ENCODE measurements around the gene ALAS2.
"Not testable (repeated sequence)": the region's sequence is repeated elsewhere in the genome, so short reads cannot be mapped to it uniquely, and the experiment has no call there.

The ALAS2 gene

DNA sequence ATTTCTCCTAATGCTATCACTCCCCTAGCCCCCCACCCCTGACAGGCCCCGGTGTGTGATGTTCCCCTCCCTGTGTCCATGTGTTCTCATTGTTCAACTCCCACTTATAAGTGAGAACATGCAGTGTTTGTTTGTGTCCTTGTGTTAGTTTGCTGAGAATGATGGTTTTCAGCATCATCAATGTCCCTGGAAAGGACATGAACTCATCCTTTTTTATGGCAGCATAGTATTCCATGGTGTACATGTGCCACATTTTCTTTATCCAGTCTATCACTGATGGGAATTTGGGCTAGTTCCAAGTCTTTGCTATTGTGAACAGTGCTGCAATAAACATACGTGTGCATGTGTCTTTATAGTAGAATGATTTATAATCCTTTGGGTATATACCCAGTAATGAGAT lies 36.4 kb upstream of the ALAS2 start:
- H3K27ac ChIP-seq (ENCODE audit: extremely low read depth, low read depth, low read length); POLR2A ChIA-PET; H3K36me3 ChIP-seq (ENCODE audit: control insufficient read depth in 2 of 2, insufficient read depth in 1 of 2, low read length in 2 of 2); H3K9me3 ChIP-seq (ENCODE audit: control insufficient read depth, insufficient read depth, low read depth, low read length); H3K4me3 ChIP-seq (ENCODE audit: low read depth, low read length); H3K4me1 ChIP-seq (ENCODE audit: control insufficient read depth, insufficient read depth, low read length); CTCF ChIA-PET: not testable (repeated sequence)
- TF ChIP-seq ZNF146 (tag by site-specific recombination; IDR thresholded peaks at IDR 0.05) = peak; percentile 58

DNA sequence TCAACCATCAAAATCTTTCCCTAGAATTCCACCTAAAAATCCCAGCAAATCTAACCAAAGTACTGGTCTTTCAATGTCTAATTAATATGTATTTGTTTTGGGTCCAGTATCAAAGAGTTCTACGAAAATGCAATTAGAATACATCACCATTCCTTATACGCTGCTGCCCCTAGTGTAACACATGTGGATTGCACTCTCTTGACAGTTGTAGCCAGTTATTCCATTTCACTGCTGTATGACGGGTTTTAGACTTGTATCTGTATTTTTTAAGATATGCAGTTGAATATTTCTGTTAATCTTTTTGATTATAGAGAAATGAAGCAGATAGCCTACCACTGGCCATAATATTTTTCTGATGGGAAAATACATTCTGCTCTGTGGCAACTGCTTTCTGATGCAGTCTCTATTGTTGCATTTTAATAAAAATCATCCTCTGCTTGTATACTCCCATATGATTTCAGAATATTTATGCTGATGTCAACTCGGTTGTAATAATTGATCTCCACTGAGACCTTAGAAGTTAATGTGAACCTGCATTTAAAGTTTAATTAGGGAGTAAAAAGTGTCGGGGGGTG lies 27.0 kb upstream of the ALAS2 start:
- Histone ChIP-seq H3K36me3 (ENCODE audit: control insufficient read depth in 2 of 2, insufficient read depth in 1 of 2, low read length in 2 of 2) (no peaks in the 10 kb centered on the region), H3K27ac (ENCODE audit: extremely low read depth, low read depth, low read length) (no peak overlapping the region), H3K4me1 (ENCODE audit: control insufficient read depth, insufficient read depth, low read length) (no peaks in the 10 kb centered on the region), H3K9me3 (ENCODE audit: control insufficient read depth, insufficient read depth, low read depth, low read length) (no peaks in the 10 kb centered on the region; the same call in 1 of the 2 replicates), H3K4me3 (ENCODE audit: low read depth, low read length) (no peak overlapping the region)
- no peak for TF ChIP-seq ZNF121 (tag by site-specific recombination; IDR thresholded peaks at IDR 0.05)
- TF ChIP-seq, protein P1, sequence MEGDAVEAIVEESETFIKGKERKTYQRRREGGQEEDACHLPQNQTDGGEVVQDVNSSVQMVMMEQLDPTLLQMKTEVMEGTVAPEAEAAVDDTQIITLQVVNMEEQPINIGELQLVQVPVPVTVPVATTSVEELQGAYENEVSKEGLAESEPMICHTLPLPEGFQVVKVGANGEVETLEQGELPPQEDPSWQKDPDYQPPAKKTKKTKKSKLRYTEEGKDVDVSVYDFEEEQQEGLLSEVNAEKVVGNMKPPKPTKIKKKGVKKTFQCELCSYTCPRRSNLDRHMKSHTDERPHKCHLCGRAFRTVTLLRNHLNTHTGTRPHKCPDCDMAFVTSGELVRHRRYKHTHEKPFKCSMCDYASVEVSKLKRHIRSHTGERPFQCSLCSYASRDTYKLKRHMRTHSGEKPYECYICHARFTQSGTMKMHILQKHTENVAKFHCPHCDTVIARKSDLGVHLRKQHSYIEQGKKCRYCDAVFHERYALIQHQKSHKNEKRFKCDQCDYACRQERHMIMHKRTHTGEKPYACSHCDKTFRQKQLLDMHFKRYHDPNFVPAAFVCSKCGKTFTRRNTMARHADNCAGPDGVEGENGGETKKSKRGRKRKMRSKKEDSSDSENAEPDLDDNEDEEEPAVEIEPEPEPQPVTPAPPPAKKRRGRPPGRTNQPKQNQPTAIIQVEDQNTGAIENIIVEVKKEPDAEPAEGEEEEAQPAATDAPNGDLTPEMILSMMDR (tag by site-specific recombination; IDR thresholded peaks at IDR 0.05) = peak; percentile 30; the same call in 1 of the 2 replicates
- ChIA-PET POLR2A (no interaction called here), CTCF (interaction anchor here (0.7 to 1.3 kb wide), 15 partner anchors 12 to 1745 kb away, joined by 3 to 10 read pairs (median 3); partner anchors contain the start of gene APEX2)

DNA sequence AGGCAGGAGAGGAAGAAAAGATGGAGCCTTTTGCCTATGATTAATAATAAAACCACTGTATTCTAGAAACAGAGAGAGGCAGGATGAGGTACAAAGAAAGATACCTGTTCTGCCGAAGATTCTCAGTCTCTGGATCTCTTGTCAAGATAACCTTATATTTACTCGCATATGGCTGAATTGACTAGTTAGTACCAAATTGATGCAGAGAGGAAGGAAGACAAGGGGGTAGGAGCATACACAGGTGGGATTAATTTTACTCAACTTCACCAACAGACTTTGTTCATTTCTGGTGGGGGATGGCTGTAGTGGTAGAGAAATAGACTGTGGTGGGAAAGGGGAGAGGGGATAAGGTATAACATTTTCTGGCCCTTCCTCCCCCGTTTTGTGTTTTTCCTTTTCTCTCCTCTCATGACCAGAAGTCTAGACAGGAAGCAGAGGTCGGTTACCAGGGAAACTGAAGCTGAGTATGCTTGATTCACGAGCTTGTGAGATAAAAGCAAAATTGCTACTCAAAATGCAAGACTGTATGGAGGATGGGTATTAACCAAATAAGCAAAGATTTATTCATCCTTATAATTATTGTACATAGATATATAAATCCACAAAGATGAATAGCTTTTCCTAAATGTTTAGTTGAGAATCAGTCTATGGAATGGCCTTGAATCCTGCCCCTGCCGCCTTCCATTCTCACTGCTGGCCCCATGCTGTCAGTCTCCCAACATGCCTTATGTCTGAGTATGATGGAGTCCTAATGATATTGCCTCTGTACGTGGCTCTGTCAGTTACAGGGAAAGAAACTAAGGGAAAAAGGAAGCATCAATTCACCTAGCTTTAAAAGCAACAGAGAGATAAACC lies 26.3 kb upstream of the ALAS2 start:
- Histone ChIP-seq H3K4me3 (ENCODE audit: low read depth, low read length) (no peak overlapping the region), H3K27ac (ENCODE audit: extremely low read depth, low read depth, low read length) (no peak overlapping the region), H3K4me1 (ENCODE audit: control insufficient read depth, insufficient read depth, low read length) (no peaks in the 10 kb centered on the region), H3K9me3 (ENCODE audit: control insufficient read depth, insufficient read depth, low read depth, low read length) (no peaks in the 10 kb centered on the region; the same call in 1 of the 2 replicates), H3K36me3 (ENCODE audit: control insufficient read depth in 2 of 2, insufficient read depth in 1 of 2, low read length in 2 of 2) (no peaks in the 10 kb centered on the region)
- ChIA-PET POLR2A (no interaction called here), CTCF (interaction anchor here (0.6 to 1.3 kb wide), 18 partner anchors 11 to 1744 kb away, joined by 3 to 10 read pairs (median 3); partner anchors contain the start of gene APEX2)
- TF ChIP-seq, protein P2, sequence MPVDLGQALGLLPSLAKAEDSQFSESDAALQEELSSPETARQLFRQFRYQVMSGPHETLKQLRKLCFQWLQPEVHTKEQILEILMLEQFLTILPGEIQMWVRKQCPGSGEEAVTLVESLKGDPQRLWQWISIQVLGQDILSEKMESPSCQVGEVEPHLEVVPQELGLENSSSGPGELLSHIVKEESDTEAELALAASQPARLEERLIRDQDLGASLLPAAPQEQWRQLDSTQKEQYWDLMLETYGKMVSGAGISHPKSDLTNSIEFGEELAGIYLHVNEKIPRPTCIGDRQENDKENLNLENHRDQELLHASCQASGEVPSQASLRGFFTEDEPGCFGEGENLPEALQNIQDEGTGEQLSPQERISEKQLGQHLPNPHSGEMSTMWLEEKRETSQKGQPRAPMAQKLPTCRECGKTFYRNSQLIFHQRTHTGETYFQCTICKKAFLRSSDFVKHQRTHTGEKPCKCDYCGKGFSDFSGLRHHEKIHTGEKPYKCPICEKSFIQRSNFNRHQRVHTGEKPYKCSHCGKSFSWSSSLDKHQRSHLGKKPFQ (tag by site-specific recombination; IDR thresholded peaks at IDR 0.05) = no peak

DNA sequence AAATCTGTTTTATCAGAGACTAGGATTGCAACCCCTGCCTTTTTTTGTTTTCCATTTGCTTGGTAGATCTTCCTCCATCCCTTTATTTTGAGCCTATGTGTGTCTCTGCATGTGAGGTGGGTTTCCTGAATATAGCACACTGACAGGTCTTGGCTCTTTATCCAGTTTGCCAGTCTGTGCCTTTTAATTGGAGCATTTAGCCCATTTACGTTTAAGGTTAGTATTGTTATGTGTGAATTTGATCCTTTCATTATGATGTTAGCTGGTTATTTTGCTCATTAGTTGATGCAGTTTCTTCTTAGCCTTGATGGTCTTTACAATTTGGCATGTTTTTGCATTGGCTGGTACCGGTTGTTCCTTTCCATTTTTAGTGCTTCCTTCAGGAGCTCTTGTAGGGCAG lies 19.8 kb upstream of the ALAS2 start:
- H3K4me1 ChIP-seq (ENCODE audit: control insufficient read depth, insufficient read depth, low read length); POLR2A ChIA-PET: not testable (repeated sequence)

DNA sequence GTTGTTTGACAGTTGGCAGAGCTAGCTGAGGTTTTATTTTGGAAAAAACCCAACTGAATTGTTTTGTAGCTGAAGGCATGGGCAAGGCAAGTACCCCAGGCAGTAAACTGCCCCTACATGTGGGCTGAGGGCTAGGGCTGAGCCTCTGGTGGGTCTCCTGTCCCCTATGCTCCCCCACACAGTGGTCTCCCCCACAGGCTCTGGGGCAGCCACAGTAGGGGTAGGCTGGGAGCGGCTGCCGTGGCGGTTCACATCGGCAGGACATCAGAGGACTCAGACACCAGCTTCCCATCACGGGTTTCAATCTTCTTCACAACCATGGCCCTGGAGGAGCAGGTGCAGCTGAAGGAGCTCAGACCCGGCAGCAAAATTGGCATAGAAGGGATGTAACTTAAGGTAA lies 10.7 kb upstream of the ALAS2 start:
- ChIA-PET CTCF (interaction anchor here (0.6 to 1.3 kb wide), 2 partner anchors 16 to 645 kb away, joined by 3 to 4 read pairs; no protein-coding TSS in a partner anchor), POLR2A (interaction anchor here (0.7 kb wide), 1 partner anchor 41 kb away, joined by 3 read pairs; the partner anchor contains the start of gene APEX2)
- H3K4me3 ChIP-seq (ENCODE audit: low read depth, low read length) = no peak overlapping the region
- H3K4me1 ChIP-seq (ENCODE audit: control insufficient read depth, insufficient read depth, low read length) = no peaks in the 10 kb centered on the region
- H3K27ac ChIP-seq (ENCODE audit: extremely low read depth, low read depth, low read length) = no peak overlapping the region
- no peaks in the 10 kb centered on the region for H3K36me3 ChIP-seq (ENCODE audit: control insufficient read depth in 2 of 2, insufficient read depth in 1 of 2, low read length in 2 of 2)
- H3K9me3 ChIP-seq (ENCODE audit: control insufficient read depth, insufficient read depth, low read depth, low read length) = 0 out of 2 replicates have a peak, but pooled peaks cover 2% of the 10 kb centered on the region
- TF ChIP-seq, protein P3, sequence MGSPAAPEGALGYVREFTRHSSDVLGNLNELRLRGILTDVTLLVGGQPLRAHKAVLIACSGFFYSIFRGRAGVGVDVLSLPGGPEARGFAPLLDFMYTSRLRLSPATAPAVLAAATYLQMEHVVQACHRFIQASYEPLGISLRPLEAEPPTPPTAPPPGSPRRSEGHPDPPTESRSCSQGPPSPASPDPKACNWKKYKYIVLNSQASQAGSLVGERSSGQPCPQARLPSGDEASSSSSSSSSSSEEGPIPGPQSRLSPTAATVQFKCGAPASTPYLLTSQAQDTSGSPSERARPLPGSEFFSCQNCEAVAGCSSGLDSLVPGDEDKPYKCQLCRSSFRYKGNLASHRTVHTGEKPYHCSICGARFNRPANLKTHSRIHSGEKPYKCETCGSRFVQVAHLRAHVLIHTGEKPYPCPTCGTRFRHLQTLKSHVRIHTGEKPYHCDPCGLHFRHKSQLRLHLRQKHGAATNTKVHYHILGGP (tag by site-specific recombination; IDR thresholded peaks at IDR 0.05) = no peak
- TF ChIP-seq ZNF501 (tag by site-specific recombination; IDR thresholded peaks at IDR 0.05) = no peak
- no peak for TF ChIP-seq ZNF610 (tag by site-specific recombination; IDR thresholded peaks at IDR 0.05; ENCODE audit: borderline replicate concordance)
- no peak for TF ChIP-seq ZNF792 (tag by site-specific recombination; IDR thresholded peaks at IDR 0.05)
- TF ChIP-seq ZNF423 (tag by site-specific recombination; IDR thresholded peaks at IDR 0.05) = no peak
- TF ChIP-seq, protein P4, sequence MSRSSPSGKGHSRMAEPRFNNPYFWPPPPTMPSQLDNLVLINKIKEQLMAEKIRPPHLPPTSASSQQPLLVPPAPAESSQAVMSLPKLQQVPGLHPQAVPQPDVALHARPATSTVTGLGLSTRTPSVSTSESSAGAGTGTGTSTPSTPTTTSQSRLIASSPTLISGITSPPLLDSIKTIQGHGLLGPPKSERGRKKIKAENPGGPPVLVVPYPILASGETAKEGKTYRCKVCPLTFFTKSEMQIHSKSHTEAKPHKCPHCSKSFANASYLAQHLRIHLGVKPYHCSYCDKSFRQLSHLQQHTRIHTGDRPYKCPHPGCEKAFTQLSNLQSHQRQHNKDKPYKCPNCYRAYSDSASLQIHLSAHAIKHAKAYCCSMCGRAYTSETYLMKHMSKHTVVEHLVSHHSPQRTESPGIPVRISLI (tag by site-specific recombination; IDR thresholded peaks at IDR 0.05) = no peak
- TF ChIP-seq ZNF747 (tag by site-specific recombination; IDR thresholded peaks at IDR 0.05) = no peak
- no peak for TF ChIP-seq GLI4 (tag by site-specific recombination; IDR thresholded peaks at IDR 0.05)
- no peak for TF ChIP-seq KLF1 (tag by site-specific recombination; IDR thresholded peaks at IDR 0.05)
- no peak for TF ChIP-seq ZNF239 (tag by site-specific recombination; IDR thresholded peaks at IDR 0.05)
- TF ChIP-seq ZNF324 (tag by site-specific recombination; IDR thresholded peaks at IDR 0.05) = no peak
- no peak for TF ChIP-seq SP7 (tag by site-specific recombination; IDR thresholded peaks at IDR 0.05)
- TF ChIP-seq BCL11A (tag by site-specific recombination; IDR thresholded peaks at IDR 0.05; ENCODE audit: low read depth) = no peak

More for the DNA sequence above, 19.8 kb upstream of the ALAS2 start:
- H3K27ac ChIP-seq (ENCODE audit: extremely low read depth, low read depth, low read length); CTCF ChIA-PET; H3K36me3 ChIP-seq (ENCODE audit: control insufficient read depth in 2 of 2, insufficient read depth in 1 of 2, low read length in 2 of 2); H3K4me3 ChIP-seq (ENCODE audit: low read depth, low read length); H3K9me3 ChIP-seq (ENCODE audit: control insufficient read depth, insufficient read depth, low read depth, low read length): not testable (repeated sequence)
